Neural progenitor cell (in vitro differentiated cells): ENCODE measurements around the gene ADGRA1.

Source experiments
- EZH2 ChIP-seq: fragments of 200-600 bp; sonication (generic); IDR thresholded peaks from 2 replicates; pipeline ENCODE4 v1.6.1; 2017; ENCODE audit warnings: antibody characterized with exemption, mild to moderate bottlenecking, moderate library complexity
- EZH2phosphoT487 ChIP-seq: fragments of 200-600 bp; sonication (generic); IDR thresholded peaks from 2 replicates; pipeline ENCODE4 v1.6.1; 2017; ENCODE audit warnings: antibody characterized with exemption
- TF ChIP-seq, protein P1 (sequence below): fragments of 200-600 bp; sonication (generic); IDR thresholded peaks from 2 replicates; pipeline ENCODE4 v1.5.1; 2017; ENCODE audit warnings: antibody characterized with exemption, mild to moderate bottlenecking

DNA sequence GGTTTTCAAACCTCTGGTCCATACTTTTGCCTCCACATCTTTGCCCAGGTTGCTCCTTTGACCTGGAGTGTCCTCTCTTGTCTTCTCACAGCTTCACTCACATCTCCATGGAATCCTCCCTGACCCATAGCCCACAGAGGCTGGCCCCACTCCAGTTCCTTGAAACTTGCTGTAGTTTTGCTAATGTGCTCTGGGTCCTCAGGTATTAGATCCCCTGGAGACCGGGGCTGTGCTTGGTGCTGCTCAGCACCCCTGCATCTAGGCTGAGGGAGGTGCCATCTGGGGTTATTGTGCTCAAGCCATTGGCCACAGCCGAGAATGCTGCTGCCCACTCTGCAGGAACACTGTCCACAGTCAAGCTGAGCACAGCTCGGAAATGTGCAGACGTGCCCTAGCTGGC, 88.8 kb downstream of the ADGRA1 start:
- TF ChIP-seq, protein P1, sequence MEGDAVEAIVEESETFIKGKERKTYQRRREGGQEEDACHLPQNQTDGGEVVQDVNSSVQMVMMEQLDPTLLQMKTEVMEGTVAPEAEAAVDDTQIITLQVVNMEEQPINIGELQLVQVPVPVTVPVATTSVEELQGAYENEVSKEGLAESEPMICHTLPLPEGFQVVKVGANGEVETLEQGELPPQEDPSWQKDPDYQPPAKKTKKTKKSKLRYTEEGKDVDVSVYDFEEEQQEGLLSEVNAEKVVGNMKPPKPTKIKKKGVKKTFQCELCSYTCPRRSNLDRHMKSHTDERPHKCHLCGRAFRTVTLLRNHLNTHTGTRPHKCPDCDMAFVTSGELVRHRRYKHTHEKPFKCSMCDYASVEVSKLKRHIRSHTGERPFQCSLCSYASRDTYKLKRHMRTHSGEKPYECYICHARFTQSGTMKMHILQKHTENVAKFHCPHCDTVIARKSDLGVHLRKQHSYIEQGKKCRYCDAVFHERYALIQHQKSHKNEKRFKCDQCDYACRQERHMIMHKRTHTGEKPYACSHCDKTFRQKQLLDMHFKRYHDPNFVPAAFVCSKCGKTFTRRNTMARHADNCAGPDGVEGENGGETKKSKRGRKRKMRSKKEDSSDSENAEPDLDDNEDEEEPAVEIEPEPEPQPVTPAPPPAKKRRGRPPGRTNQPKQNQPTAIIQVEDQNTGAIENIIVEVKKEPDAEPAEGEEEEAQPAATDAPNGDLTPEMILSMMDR = no peak
- TF ChIP-seq EZH2phosphoT487 = no peak
- no peak for TF ChIP-seq EZH2
